Measurements from ENCODE around the gene SLC6A12.
"Not testable (repeated sequence)": the region's sequence is repeated elsewhere in the genome, so short reads cannot be mapped to it uniquely, and the experiment has no call there.

The SLC6A12 gene

DNA sequence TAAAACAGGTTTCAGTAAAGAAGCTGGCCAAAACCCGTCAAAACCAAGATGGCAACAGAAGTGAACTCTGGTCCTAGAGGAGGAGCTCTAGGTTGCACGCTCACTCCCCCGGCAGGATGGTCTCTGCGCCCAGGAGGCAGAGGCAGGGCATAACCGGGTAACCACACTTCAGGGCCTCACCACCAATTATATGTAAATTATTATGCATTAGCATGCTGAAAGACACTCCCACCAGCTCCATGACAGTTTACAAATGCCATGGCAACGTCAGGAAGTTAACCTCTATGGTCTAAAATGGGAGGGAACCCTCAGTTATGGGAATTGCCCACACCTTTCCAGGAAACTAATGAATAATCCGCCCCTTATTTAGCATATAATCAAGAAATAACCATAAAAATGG is 20.1 kb upstream of the SLC6A12 start:
- no peak for DNase-seq

DNA sequence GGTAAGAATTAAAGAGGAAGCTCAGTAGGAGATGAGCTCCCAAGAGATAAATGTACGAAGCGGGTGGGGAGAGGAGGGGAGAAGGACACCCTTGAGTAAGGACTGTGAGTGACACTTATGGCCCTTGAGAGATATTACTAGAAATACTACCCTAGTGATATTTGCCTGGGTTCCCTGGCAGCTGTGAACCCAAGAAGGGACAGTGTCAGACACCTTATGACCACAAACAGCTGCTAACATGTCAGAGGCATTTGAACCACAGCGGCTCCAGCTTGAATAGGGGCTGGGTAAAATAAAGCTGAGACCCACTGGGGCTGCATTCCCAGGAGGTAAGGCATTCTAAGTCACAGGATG is 19.6 kb upstream of the SLC6A12 start:
- DNase-seq, result no peak

GRCh38 chr12:232731-233614 is 19.0 kb upstream of the SLC6A12 start:
- no peak for DNase-seq

DNA sequence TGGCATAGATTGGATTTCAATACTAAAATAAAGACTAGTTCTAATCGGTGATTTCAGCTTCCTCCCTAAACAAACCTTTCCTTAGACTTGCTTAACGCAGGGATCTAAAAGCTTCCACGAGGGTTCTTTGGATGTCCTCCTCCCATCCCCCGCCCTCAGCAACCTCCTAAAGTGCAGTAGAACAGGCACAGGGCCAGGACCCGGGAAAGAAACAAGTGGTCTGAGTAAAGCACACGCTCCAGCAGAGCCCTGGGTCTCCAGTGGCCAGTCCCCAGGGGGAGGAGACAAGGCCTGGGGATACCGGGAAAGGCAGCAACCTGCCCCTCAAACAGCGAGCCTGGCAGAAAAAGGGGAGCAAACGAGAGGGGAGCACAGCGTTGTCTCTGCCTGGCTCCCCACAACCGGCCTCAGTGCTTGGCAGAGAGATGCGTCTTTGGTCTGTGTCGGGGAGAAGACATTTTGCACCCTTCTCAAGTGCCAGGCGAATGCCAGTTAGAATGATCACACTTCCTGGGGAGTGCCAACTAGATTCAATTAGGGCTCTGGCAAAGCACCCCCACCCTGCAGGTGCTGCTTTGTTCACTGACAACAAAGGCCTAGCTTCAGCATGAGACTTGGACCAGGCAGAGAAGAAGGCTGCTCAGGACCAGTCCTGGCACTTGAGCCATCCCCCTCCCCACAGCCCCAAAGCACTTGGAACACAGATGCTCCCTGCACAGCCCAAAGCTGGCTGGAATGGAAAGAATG is 17.1 kb upstream of the SLC6A12 start:
- DNase-seq, result no peak

DNA sequence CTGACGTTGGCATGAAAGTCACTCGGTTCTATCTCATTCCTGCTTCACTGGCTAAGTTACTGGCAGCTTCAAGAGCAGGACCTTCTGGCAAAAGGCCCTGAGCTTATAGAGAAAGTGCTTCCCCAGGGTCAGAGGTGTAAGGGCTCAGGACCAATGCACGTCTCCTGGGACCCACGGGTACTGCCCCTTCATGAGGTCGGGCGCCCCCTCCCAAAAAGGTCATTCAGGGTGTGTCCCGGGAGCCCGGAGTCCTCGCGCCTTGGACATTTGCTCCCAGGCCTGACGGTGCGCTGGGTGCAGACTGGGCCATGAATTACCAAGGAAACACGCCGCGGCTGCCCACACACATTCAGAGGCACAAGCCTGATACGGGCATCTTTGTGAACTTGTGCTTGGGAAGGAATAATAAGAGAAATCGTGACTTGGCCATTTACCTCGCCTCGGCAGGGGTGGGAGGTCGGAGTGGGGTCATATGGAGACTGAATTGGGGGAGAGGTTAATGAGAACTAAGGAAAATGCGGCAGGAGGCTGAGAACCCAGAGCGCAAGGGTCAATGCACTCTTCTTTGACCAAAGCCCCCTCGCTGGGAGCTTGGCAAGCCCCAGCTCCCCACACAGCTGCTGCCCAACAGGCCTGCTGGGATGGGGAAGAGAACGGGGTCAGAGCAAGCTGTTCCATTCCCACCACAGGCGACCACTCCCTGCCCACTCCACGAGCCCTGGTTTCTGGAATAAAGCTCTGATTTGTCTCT is 15.7 kb upstream of the SLC6A12 start:
- DNase-seq, result no peak

DNA sequence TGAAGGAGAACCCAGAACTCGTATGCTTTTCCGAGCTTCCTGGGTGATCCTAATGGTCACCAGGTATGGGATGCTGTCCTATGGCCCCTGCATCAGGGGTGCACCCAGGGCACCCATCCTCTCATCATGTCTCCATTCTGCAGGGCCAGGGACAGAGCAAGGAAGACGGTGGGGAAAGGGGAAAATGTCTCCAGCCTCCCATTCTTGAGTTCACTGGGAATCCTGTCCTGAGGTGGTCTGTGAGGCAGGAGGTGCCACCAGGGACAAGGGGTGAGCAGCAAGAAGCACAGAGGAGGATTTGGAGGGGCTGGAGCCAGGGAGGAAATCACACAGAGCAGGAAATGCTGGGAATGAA is 14.9 kb upstream of the SLC6A12 start:
- DNase-seq, result no peak

- DNase-seq, result no peak
These were observed 14.2 kb upstream of the SLC6A12 start for GRCh38 chr12:227923-228845.

DNA sequence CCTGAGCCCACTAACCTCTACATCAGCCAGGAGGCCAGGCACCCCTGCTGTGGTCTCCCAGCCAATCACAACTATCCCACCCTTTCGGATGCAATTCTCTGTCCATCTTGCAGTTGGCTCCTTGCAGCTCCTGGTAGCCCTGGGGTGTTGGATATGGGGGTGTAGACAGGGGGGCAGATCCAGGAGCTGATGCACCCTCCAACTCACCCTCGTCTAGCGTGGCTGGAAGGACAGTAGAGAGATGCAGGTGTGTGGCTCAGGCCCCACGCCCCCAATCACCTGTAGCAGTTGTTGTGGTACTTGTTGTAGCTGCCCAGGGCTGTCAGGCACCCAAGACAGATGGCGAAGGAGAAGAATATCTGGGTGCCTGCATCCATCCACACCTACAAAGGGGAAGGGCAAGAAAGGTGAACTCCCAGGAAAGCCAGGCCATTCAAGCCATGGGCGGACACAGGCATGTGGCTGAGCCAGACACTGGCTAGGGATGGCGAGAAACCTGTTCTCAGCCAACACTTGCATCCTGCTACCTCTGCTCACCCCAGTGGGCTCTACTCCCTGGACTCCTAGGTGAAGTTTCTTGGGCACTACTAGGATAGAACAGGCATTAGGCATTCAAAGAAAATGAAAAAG is 13.4 kb upstream of the SLC6A12 start:
- no peak for DNase-seq

- no peak for DNase-seq
These were observed 12.4 kb upstream of the SLC6A12 start for GRCh38 chr12:226401-226800.

GRCh38 chr12:225012-225411 is 11.1 kb upstream of the SLC6A12 start:
- no peak for DNase-seq

- DNase-seq, result no peak
These were observed 10.4 kb upstream of the SLC6A12 start for GRCh38 chr12:224330-224729.

GRCh38 chr12:223841-224240 is 9.9 kb upstream of the SLC6A12 start:
- DNase-seq, result no peak

GRCh38 chr12:221736-222135 is 7.8 kb upstream of the SLC6A12 start:
- no peak for DNase-seq

DNA sequence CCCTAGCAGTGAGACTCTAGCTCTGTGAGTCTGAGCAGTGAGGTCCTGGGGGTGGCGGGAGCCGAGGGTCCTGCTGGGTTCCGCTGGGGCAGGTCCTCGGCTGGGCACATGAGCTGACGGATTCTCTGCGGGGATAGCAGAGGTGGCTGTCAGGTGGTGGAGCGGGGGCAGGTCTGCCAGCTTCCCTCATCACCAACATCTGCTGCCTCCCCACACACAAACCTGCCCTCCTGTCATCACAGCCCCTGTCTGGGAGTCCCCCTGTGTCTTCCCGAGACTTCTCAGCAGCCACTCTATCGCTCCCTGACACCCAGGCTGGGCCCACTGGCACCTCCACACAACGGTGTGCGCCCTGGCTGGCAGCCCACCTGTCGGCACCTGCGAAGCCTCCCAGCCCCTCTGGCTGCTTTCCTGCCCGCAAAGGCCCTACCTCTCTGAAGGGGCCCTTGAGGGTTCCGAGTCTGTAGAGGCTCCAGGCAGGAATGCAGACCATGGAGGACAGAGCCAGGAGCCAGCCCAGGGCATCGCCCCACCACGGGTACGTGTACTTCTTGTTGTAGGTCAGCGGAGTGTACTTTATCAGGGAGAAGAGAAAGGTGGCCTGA is 7.1 kb upstream of the SLC6A12 start:
- DNase-seq, result no peak

- DNase-seq, result no peak
These were observed 6.5 kb upstream of the SLC6A12 start for GRCh38 chr12:220491-220890.

DNA sequence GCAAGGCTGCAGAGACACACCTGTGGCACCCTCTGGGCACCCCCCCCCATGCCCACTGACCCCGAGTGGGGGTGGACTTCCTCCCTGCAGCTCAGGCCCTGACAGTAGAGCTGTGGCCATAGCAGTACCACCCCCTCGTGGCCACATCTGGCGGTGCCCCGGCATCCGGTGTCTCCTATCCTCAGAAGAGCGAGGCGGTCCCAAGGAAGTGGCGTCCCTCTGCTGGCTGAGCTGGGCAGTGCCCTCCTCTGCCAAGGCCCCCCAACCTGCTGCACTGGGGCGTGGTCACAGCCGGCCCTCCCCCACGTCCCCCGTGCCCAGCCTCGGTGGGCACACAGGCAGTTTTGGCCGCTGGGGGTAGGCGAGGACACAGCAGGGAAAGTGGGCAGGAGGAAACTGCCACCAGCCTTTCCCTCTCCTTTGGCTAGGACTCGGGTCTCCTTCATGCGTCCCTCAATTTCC is 6.0 kb upstream of the SLC6A12 start:
- peak; percentile 52 for DNase-seq

DNA sequence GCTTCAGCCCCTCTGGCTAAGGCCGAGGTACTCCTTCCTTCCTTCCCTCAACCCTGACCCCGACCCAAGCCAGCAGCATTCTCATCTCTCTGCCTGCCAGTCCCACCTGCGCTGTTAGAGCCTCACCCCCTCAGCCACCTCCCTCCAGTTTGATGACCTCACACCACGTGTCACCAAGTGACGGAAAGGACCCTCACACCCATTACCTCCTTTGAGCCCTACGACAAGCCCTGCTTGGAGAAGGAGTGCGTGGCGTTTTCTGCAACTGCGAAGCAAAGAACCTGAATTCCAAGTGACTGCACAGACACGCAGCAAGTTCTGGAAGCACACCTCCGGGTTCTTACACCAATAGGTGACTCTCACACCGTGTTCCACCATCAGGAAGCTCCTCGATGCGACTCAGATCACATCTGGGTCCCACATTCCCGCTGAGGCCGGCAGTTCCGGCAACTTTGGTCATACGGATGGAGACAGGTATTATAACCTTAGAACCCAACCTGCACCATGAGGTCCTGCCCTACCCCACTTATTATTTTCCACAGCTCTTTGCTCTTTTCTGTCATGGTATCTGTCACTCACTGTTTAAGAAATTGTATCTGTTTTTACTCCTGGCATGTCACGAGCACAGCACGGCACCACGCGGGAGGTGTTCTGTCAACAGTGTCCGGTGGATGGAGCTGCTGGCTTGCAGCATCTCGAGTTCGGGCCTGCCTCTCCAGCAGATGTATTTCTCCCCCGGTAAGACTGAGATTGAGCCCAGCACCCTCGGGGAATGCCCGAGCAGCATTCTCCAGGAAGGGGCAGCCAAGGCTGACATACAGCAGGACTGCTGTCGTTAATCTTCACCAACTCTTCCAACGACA is 5.0 kb upstream of the SLC6A12 start:
- DNase-seq, result no peak

- no peak for DNase-seq
These were observed 4.3 kb upstream of the SLC6A12 start for GRCh38 chr12:218221-218620.

- not testable (repeated sequence) for DNase-seq
These were observed 3.1 kb upstream of the SLC6A12 start for GRCh38 chr12:217029-217428.

GRCh38 chr12:215116-215515 is 1.2 kb upstream of the SLC6A12 start:
- DNase-seq, result no peak

DNA sequence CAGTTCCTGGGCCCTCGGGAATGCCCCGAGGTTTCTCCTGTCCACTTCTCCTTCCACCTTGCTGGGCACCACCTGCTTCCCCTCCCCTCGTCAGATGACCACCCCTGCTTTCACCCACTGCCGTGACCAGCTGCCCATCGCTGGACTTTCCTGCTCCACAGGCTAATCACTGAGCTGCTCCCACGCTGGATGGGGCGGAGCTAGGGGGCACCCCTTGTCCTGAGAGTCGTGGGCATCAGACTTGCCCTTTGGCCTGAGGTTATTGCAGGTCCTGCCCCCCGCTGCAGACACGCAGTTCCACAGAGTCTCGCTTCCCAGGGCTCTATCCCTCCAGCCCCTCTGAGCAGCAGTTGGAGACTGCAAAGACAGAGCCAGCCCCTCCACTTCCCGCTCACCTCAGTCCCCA is 427 bp downstream of the SLC6A12 start:
- DNase-seq, result no peak

All from EL (cell line).